Esophagus squamous epithelium (tissue), 4 donors: ENCODE results near the gene CFAP57.

ENCODE experiments used
- CTCF ChIP-seq, 6 experiments: fragments of 450-650 bp in 4 of 6; fragments of 200-600 bp in 2 of 6; sonication (generic) in 2 of 6; IDR thresholded peaks; one replicate each; pipeline ENCODE4 v1.5.1; 2016 to 2019; ENCODE audit warnings: antibody characterized with exemption in 6 of 6, mild to moderate bottlenecking in 4 of 6, moderate library complexity in 4 of 6
- POLR2A ChIP-seq, 4 donors: fragments of 450-650 bp; IDR thresholded peaks; one replicate each; pipeline ENCODE4 v1.6.1; 2017; ENCODE audit warnings: antibody characterized with exemption in 4 of 4, mild to moderate bottlenecking in 4 of 4, moderate library complexity in 3 of 4

GRCh38 chr1:43286533-43286932 is 114.4 kb downstream of the CFAP57 start:
- no peak for TF ChIP-seq CTCF (IDR thresholded peaks at IDR 0.05)
- no peak for TF ChIP-seq POLR2A (IDR thresholded peaks at IDR 0.05)
